Retinal pigment epithelial cell (primary cell): Measurements from ENCODE around the gene TMEM238.
"Not testable (repeated sequence)": the region's sequence is repeated elsewhere in the genome, so short reads cannot be mapped to it uniquely, and the experiment has no call there.

Source experiments
- DNase-seq: peaks from one replicate; pipeline ENCODE4 v3.0.0-alpha.2; 2010; ENCODE audit warnings: low read depth
- H3K4me3 ChIP-seq: 2 replicates; pipeline ENCODE4 v1.5.1; 2011; ENCODE audit warnings: mild to moderate bottlenecking, low read length, control low read depth, moderate library complexity
- TF ChIP-seq, protein P1 (sequence below): conservative IDR thresholded peaks from 2 replicates; pipeline ENCODE4 v1.5.1; 2011; ENCODE audit warnings: low read depth, low read length, control low read depth, inconsistent platforms

Gene TMEM238

DNA sequence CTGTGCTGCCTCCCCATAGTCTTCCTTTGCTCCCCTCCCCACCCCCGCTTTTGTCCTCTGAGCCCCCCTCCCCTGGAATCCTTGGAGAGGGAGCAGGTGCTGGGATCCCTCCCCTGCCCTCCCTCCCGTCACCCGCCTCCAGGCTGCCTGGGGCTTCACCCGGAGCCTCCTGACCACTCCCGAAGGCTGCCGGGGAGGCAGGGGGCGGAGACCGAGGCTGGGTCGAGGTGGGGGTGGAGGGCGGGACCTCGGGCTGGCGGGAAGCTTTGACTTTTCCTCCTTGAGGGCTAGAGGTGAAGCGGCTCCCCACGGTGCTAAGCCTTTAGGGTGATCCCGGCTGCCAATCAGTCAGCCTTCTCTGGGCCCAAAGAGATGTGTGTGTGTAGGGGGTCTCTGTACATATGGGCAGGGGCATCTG lies 42.9 kb downstream of the TMEM238 start:
- H3K4me3 ChIP-seq, result peak overlapping the region; percentile 74
- TF ChIP-seq, protein P1, sequence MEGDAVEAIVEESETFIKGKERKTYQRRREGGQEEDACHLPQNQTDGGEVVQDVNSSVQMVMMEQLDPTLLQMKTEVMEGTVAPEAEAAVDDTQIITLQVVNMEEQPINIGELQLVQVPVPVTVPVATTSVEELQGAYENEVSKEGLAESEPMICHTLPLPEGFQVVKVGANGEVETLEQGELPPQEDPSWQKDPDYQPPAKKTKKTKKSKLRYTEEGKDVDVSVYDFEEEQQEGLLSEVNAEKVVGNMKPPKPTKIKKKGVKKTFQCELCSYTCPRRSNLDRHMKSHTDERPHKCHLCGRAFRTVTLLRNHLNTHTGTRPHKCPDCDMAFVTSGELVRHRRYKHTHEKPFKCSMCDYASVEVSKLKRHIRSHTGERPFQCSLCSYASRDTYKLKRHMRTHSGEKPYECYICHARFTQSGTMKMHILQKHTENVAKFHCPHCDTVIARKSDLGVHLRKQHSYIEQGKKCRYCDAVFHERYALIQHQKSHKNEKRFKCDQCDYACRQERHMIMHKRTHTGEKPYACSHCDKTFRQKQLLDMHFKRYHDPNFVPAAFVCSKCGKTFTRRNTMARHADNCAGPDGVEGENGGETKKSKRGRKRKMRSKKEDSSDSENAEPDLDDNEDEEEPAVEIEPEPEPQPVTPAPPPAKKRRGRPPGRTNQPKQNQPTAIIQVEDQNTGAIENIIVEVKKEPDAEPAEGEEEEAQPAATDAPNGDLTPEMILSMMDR, result no peak
- no peak for DNase-seq

DNA sequence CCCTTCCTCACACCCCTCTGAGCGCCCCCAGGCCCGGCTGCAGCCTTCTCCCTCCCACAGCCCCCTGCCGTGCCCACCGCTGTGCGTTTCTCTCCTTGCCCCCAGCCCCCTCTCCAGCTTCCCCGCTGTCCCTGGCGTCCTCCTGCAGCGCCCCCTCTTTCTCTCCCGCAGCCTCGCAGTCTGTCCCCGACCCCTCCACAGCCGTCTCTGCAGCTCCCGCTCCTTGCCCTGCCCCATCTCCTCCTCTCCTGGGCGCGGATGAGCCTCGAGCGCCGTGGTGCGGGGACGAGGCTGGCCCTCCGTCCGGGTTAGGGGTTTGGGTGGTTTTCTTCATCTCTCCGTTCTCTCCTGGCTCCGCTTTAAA lies 43.3 kb downstream of the TMEM238 start:
- TF ChIP-seq, protein P1, result peak; percentile 34
- H3K4me3 ChIP-seq, result peak overlapping the region; percentile 74
- no peak for DNase-seq

DNA sequence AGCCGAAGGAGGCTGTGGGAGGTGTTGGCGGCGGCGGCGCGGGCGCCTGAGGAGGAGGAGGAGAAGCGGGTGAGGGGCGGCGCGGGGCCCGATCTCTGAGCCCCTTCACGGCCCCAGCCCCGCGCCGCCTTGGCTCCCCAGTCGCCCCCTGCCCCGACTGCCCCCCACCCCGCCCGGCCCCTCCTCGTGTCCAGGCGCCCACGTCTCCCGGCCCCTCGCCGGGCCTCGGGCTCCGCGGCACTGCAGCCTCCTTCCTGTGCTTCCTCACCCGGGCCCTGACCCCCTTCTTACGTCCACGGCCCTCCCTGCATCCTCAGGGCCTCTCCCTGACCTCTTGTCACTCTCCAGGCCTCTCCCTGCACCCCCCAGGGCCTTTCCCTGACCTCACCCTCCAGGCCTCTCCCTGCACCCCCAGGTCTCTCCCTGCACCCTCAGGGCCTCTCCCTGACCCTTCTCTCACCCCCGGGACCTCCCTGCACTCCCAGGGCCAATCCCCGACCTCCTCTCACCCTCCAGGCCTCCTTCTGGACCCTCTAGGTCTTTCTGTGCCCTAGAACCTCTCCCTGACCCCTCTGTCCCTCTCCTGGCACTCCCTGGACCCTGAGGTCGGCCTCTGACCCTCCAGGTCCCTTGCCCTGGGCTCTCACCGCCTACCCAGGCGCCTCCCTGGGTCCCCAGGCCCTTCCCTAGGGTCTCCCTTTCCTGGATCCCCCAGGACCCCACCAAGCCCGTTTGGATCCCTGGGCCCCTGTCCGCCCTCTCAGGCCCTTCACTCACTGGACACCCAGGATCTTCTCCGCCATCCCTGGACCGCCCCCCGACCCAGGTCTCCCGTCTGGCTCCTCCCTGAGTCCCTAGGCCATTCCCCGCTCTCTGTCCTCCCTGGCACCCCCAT lies 44.0 kb downstream of the TMEM238 start:
- DNase-seq, result no peak
- TF ChIP-seq, protein P1, result no peak
- H3K4me3 ChIP-seq, result peak overlapping the region; percentile 74

DNA sequence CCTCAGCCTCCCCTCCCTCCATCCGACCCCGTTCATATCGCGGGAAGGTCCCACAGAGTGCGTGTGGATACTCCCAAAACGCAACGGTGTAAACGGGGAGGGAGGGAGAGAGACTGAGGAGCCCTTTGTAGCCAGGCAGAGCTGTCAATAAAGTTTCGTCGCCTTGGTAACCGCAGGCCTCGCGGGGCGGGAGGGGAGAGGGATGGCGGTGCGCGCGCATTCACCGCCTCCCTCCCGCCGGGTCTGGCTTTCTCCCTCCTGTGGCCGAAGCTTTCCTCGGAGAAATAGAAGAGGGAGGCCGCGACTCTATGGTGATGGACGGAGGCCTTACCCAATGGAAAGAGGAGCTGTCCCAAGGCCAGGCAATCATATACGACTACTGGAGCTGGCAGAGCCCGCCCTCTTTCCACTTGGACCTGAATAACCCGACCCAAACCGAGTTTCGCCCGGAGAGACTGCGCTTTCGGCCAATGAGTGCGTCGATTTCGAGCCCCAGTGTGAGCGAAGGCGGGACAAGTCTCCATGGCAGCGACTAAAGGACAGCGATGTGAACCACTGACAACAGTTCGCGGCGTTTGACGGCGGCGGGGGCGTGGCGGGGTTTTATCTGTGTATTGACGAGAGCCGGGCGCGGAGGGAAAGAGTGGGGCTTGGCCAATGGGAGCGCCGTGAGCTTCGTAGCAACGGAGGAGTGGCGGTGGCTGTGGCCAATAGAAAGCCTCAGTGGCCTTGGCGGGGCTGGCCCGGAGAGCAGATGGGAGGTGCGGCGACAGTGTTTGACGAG lies 44.8 kb downstream of the TMEM238 start, which contains the start of gene KMT5C:
KMT5C (plus strand) TSS at position 772 of the 784 bp plus-strand sequence. CDS start 2,061 bp downstream, outside the sequence.
- peak; percentile 100 for DNase-seq
- peak within 1 kb of the TSS; percentile 74 for H3K4me3 ChIP-seq
- TF ChIP-seq, protein P1, result no peak

DNA sequence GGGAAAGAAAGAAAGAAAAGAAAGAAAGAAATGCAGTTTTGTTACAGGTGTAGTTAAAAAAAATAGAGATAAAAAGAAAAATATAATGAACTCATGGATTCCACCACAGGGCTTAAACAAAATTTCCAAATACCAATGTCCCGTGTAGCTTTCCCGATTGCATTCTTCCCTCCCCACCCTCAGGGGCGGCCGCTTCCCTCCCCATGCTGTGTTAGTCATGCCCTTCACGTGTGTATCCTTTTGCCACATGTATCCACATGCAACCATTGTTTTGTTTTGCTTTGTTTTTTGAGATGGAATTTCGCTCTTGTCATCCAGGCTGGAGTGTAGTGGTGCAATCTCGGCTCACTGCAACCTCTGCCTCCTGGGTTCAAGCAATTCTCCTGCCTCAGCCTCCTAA lies 48.0 kb downstream of the TMEM238 start:
- TF ChIP-seq, protein P1, result no peak
- no peak overlapping the region for H3K4me3 ChIP-seq
- DNase-seq, result no peak

DNA sequence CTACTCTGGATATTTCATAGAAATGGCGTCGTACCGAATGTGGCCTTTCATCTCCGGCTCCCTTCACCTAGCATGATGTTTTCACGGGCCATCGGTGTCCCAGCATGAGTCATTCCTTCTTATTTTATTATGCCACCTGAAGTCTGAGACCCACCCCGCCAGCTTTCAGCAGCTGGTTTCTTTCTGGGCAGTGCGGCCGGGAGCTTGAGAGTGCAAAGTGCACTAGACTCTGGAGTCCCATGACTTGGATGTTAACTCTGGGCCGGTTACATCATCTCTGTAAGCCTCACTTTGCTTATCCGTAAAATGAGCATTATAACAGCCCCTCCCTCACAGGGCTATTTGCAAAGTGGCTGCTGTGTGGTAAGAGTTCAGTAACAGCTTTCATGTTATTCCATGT lies 50.2 kb downstream of the TMEM238 start:
- DNase-seq, result no peak
- no peak overlapping the region for H3K4me3 ChIP-seq
- TF ChIP-seq, protein P1, result no peak

DNA sequence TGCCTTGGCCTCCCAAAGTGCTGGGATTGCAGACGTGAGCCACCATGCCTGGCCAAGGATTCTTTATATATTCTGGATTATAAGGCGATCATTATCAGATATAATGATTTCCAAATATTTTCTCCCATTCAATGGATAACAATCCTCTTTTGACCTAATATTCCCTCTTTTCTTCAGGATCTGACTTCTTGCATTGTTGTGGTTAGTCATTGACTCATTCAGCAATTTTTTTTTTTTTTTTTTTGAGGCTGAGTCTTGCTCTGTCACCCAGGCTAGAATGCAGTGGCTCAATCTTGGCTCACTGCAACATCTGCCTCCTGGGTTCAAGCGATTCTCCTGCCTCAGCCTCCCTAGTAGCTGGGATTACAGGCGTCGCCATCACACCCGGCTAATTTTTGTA lies 54.3 kb downstream of the TMEM238 start:
- not testable (repeated sequence) for H3K4me3 ChIP-seq, DNase-seq
